Measurements from ENCODE around the gene OR6B1. TPM values are rescaled to one million over a fixed set of nuclear protein-coding genes. Genes with fewer than 3 reads are reported as not detected.

The OR6B1 gene
- total and polyA plus RNA-seq, 9 donors: not detected

- Histone ChIP-seq H3K27me3 (no peaks in the 10 kb centered on the region), H3K36me3 (no peaks in the 10 kb centered on the region), H3K4me1 (ENCODE audit: insufficient read depth) (no peaks in the 10 kb centered on the region), H3K4me3 (no peak overlapping the region), H3K27ac (no peak overlapping the region), H3K9me3 (no peaks in the 10 kb centered on the region)
- TF ChIP-seq EP300 (IDR thresholded peaks at IDR 0.05): no peak
- TF ChIP-seq CTCF (IDR thresholded peaks at IDR 0.05): no peak
- no peak for TF ChIP-seq POLR2A (IDR thresholded peaks at IDR 0.05)
- intact Hi-C loops (cut with DNase I): no loop called here
- 40 to 44% (median 40%) methylated on average over 4 of the region's 4 CpGs for WGBS, 3 donors
- DNase-seq: no peak
Observed at GRCh38 chr7:143973870-143974416, 26.2 kb upstream of the OR6B1 start.

GRCh38 chr7:143974459-143974858 is 25.7 kb upstream of the OR6B1 start:
- no peaks in the 10 kb centered on the region for H3K9me3 ChIP-seq
- no peaks in the 10 kb centered on the region for H3K27me3 ChIP-seq
- H3K4me3 ChIP-seq: no peak overlapping the region
- DNase-seq: no peak
- TF ChIP-seq EP300 (IDR thresholded peaks at IDR 0.05) (no peak), CTCF (IDR thresholded peaks at IDR 0.05) (no peak), POLR2A (IDR thresholded peaks at IDR 0.05) (no peak)
- no peaks in the 10 kb centered on the region for H3K4me1 ChIP-seq (ENCODE audit: insufficient read depth)
- intact Hi-C loops (cut with DNase I): no loop called here
- WGBS, 3 donors: 84 to 87% (median 86%) methylated on average over 4 of the region's 4 CpGs
- H3K27ac ChIP-seq: no peak overlapping the region
- H3K36me3 ChIP-seq: no peaks in the 10 kb centered on the region

GRCh38 chr7:143975617-143976016 is 24.5 kb upstream of the OR6B1 start:
- 59 to 74% (median 65%) methylated on average over 1 of the region's 1 CpG for WGBS, 3 donors

GRCh38 chr7:143978585-143978984 is 21.5 kb upstream of the OR6B1 start:
- no peaks in the 10 kb centered on the region for H3K36me3 ChIP-seq
- intact Hi-C loops (cut with DNase I): no loop called here
- WGBS, 3 donors: 81 to 85% (median 83%) methylated on average over 2 of the region's 2 CpGs

More at GRCh38 chr7:143975617-143976016, 24.5 kb upstream of the OR6B1 start:
- H3K4me3 ChIP-seq: no peak overlapping the region
- TF ChIP-seq POLR2A (IDR thresholded peaks at IDR 0.05) (no peak), EP300 (IDR thresholded peaks at IDR 0.05) (no peak), CTCF (IDR thresholded peaks at IDR 0.05) (no peak)
- intact Hi-C loops (cut with DNase I): no loop called here
- H3K36me3 ChIP-seq: no peaks in the 10 kb centered on the region
- no peaks in the 10 kb centered on the region for H3K4me1 ChIP-seq (ENCODE audit: insufficient read depth)
- no peaks in the 10 kb centered on the region for H3K9me3 ChIP-seq
- H3K27ac ChIP-seq: no peak overlapping the region
- DNase-seq: no peak
- no peaks in the 10 kb centered on the region for H3K27me3 ChIP-seq

More at GRCh38 chr7:143978585-143978984, 21.5 kb upstream of the OR6B1 start:
- DNase-seq: no peak
- Histone ChIP-seq H3K4me3 (no peak overlapping the region), H3K4me1 (ENCODE audit: insufficient read depth) (no peaks in the 10 kb centered on the region), H3K27ac (no peak overlapping the region), H3K27me3 (no peaks in the 10 kb centered on the region), H3K9me3 (no peaks in the 10 kb centered on the region)
- TF ChIP-seq EP300 (IDR thresholded peaks at IDR 0.05) (no peak), POLR2A (IDR thresholded peaks at IDR 0.05) (no peak), CTCF (IDR thresholded peaks at IDR 0.05) (no peak)
